GM19463 (cell line): Measurements from ENCODE around the gene FAM180A.
"Not testable (repeated sequence)": the region's sequence is repeated elsewhere in the genome, so short reads cannot be mapped to it uniquely, and the experiment has no call there.

Source experiments
- ATAC-seq: cut with Tn5 transposase; IDR thresholded peaks from one replicate; pipeline ENCODE4 v1.9.1; 2021; ENCODE audit warnings: mild to moderate bottlenecking, moderate library complexity; ENCODE audit not compliant: unreplicated experiment

FAM180A gene

GRCh38 chr7:135742371-135742770, 6.2 kb downstream of the FAM180A start:
- no peak for ATAC-seq

- no peak for ATAC-seq
Observed at GRCh38 chr7:135741905-135742304, 6.7 kb downstream of the FAM180A start.

GRCh38 chr7:135740889-135741288, 7.7 kb downstream of the FAM180A start:
- ATAC-seq, result no peak

- ATAC-seq, result not testable (repeated sequence)
Observed at GRCh38 chr7:135737306-135737647, 11.3 kb downstream of the FAM180A start.

- ATAC-seq, result no peak
Observed at GRCh38 chr7:135736586-135737305, 11.9 kb downstream of the FAM180A start.

GRCh38 chr7:135734343-135734689, 14.3 kb downstream of the FAM180A start:
- no peak for ATAC-seq

GRCh38 chr7:135733603-135734342, 14.8 kb downstream of the FAM180A start:
- no peak for ATAC-seq

GRCh38 chr7:135731131-135731530, 17.5 kb downstream of the FAM180A start:
- no peak for ATAC-seq

GRCh38 chr7:135729230-135729629, 19.4 kb downstream of the FAM180A start:
- ATAC-seq, result no peak

- ATAC-seq, result no peak
Observed at GRCh38 chr7:135728136-135728669, 20.4 kb downstream of the FAM180A start, which contains the start of gene SLC13A4. TSS of gene SLC13A4 (minus strand) at chr7:135728186. CDS start at chr7:135727496, 690 bp downstream.

GRCh38 chr7:135726911-135727673, 21.5 kb downstream of the FAM180A start:
- ATAC-seq, result no peak

- no peak for ATAC-seq
Observed at GRCh38 chr7:135726276-135726788, 22.3 kb downstream of the FAM180A start.

GRCh38 chr7:135723411-135723810, 25.2 kb downstream of the FAM180A start:
- ATAC-seq, result no peak

GRCh38 chr7:135721198-135721820, 27.3 kb downstream of the FAM180A start:
- ATAC-seq, result no peak

- no peak for ATAC-seq
Observed at GRCh38 chr7:135719688-135720087, 28.9 kb downstream of the FAM180A start.

- ATAC-seq, result no peak
Observed at GRCh38 chr7:135718794-135719437, 29.7 kb downstream of the FAM180A start.

GRCh38 chr7:135718219-135718618, 30.4 kb downstream of the FAM180A start:
- ATAC-seq, result no peak

GRCh38 chr7:135717693-135718092, 30.9 kb downstream of the FAM180A start:
- no peak for ATAC-seq

- no peak for ATAC-seq
Observed at GRCh38 chr7:135716677-135717238, 31.9 kb downstream of the FAM180A start.

GRCh38 chr7:135715673-135716072, 32.9 kb downstream of the FAM180A start:
- no peak for ATAC-seq
